ENCODE data around the gene RYR2.

The RYR2 gene

GRCh38 chr1:237300642-237301041 lies 258.7 kb downstream of the RYR2 start:
- TF ChIP-seq ZFP3 (CRISPR knock-in tag; IDR thresholded peaks at IDR 0.05): no peak
- TF ChIP-seq, protein P1, sequence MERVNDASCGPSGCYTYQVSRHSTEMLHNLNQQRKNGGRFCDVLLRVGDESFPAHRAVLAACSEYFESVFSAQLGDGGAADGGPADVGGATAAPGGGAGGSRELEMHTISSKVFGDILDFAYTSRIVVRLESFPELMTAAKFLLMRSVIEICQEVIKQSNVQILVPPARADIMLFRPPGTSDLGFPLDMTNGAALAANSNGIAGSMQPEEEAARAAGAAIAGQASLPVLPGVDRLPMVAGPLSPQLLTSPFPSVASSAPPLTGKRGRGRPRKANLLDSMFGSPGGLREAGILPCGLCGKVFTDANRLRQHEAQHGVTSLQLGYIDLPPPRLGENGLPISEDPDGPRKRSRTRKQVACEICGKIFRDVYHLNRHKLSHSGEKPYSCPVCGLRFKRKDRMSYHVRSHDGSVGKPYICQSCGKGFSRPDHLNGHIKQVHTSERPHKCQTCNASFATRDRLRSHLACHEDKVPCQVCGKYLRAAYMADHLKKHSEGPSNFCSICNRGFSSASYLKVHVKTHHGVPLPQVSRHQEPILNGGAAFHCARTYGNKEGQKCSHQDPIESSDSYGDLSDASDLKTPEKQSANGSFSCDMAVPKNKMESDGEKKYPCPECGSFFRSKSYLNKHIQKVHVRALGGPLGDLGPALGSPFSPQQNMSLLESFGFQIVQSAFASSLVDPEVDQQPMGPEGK (CRISPR knock-in tag; IDR thresholded peaks at IDR 0.05; ENCODE audit: borderline replicate concordance): no peak
- no peak for TF ChIP-seq CSDC2 (CRISPR knock-in tag; IDR thresholded peaks at IDR 0.05)
- no peak for TF ChIP-seq BACH2 (CRISPR knock-in tag; IDR thresholded peaks at IDR 0.05; ENCODE audit: borderline replicate concordance)
- TF ChIP-seq ZNF565 (CRISPR knock-in tag; conservative IDR thresholded peaks at IDR 0.05; ENCODE audit: low read depth): no peak
- TF ChIP-seq, protein P2, sequence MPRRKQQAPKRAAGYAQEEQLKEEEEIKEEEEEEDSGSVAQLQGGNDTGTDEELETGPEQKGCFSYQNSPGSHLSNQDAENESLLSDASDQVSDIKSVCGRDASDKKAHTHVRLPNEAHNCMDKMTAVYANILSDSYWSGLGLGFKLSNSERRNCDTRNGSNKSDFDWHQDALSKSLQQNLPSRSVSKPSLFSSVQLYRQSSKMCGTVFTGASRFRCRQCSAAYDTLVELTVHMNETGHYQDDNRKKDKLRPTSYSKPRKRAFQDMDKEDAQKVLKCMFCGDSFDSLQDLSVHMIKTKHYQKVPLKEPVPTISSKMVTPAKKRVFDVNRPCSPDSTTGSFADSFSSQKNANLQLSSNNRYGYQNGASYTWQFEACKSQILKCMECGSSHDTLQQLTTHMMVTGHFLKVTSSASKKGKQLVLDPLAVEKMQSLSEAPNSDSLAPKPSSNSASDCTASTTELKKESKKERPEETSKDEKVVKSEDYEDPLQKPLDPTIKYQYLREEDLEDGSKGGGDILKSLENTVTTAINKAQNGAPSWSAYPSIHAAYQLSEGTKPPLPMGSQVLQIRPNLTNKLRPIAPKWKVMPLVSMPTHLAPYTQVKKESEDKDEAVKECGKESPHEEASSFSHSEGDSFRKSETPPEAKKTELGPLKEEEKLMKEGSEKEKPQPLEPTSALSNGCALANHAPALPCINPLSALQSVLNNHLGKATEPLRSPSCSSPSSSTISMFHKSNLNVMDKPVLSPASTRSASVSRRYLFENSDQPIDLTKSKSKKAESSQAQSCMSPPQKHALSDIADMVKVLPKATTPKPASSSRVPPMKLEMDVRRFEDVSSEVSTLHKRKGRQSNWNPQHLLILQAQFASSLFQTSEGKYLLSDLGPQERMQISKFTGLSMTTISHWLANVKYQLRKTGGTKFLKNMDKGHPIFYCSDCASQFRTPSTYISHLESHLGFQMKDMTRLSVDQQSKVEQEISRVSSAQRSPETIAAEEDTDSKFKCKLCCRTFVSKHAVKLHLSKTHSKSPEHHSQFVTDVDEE (CRISPR knock-in tag; IDR thresholded peaks at IDR 0.05): no peak
- TF ChIP-seq, protein P3, sequence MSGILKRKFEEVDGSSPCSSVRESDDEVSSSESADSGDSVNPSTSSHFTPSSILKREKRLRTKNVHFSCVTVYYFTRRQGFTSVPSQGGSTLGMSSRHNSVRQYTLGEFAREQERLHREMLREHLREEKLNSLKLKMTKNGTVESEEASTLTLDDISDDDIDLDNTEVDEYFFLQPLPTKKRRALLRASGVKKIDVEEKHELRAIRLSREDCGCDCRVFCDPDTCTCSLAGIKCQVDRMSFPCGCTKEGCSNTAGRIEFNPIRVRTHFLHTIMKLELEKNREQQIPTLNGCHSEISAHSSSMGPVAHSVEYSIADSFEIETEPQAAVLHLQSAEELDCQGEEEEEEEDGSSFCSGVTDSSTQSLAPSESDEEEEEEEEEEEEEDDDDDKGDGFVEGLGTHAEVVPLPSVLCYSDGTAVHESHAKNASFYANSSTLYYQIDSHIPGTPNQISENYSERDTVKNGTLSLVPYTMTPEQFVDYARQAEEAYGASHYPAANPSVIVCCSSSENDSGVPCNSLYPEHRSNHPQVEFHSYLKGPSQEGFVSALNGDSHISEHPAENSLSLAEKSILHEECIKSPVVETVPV (CRISPR knock-in tag; IDR thresholded peaks at IDR 0.05): no peak
- TF ChIP-seq PPARA (CRISPR knock-in tag; IDR thresholded peaks at IDR 0.05; ENCODE audit: borderline replicate concordance): no peak
- TF ChIP-seq GLIS3 (CRISPR knock-in tag; IDR thresholded peaks at IDR 0.05): no peak
- no peak for TF ChIP-seq SNAI2 (CRISPR knock-in tag; IDR thresholded peaks at IDR 0.05)
- TF ChIP-seq ZC3H10 (CRISPR knock-in tag; IDR thresholded peaks at IDR 0.05): no peak
- TF ChIP-seq ARNTL (CRISPR knock-in tag; IDR thresholded peaks at IDR 0.05; ENCODE audit: borderline replicate concordance, low read depth): no peak
- no peak for TF ChIP-seq TOX (CRISPR knock-in tag; IDR thresholded peaks at IDR 0.05; ENCODE audit: borderline replicate concordance)
- TF ChIP-seq ESRRG (CRISPR knock-in tag; IDR thresholded peaks at IDR 0.05): no peak
- TF ChIP-seq ZNF8 (CRISPR knock-in tag; IDR thresholded peaks at IDR 0.05): no peak
- ATAC-seq: no peak

DNA sequence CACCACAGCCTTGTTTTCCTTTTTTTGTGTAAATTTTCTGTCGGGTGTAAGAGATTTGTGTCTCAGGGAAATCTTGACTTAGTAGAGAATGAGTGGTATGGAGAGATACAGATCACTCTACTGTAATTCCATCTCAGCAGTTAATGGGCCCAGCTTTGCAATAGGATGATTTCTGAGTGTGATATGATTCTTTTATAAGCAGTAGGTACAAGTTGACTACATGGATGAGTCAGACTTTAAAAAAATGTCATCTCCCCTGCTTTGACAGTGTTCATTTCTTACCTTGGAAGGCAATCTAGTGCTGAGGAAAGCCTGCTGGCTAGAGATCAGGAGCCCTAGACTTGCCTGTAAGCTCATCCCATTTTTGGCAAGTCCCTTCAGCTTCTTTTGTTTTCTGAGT lies 261.9 kb downstream of the RYR2 start:
- TF ChIP-seq ZNF565 (CRISPR knock-in tag; conservative IDR thresholded peaks at IDR 0.05; ENCODE audit: low read depth) (no peak), RARB (CRISPR knock-in tag; IDR thresholded peaks at IDR 0.05) (no peak), ISL1 (CRISPR knock-in tag; IDR thresholded peaks at IDR 0.05) (peak; percentile 68)
- ATAC-seq: no peak

DNA sequence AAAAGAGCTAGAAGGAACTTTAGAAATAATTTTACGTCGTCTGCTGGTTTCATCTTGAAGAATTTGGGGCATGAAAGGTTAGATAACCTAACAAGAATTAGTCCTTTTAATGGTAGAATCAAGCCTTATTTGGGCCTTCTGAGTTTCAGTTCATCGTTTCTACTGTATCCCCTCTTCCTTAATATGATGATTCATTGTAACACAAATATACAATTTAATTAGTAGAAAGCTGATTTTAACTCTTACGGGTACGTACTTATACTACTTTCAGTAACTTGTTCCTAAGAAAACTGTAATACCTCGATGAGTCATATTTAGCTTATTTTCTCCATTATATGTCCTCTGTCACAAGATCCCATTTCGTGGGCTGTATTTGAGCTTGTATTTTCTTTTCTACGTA lies 264.7 kb downstream of the RYR2 start:
- ATAC-seq: no peak
- TF ChIP-seq OSR1 (CRISPR knock-in tag; IDR thresholded peaks at IDR 0.05) (no peak), CSDC2 (CRISPR knock-in tag; IDR thresholded peaks at IDR 0.05) (no peak), ZNF565 (CRISPR knock-in tag; conservative IDR thresholded peaks at IDR 0.05; ENCODE audit: low read depth) (no peak), BACH2 (CRISPR knock-in tag; IDR thresholded peaks at IDR 0.05; ENCODE audit: borderline replicate concordance) (no peak), RARB (CRISPR knock-in tag; IDR thresholded peaks at IDR 0.05) (no peak), TCF4 (CRISPR knock-in tag; IDR thresholded peaks at IDR 0.05; ENCODE audit: borderline replicate concordance) (no peak), ZC3H10 (CRISPR knock-in tag; IDR thresholded peaks at IDR 0.05) (no peak), ISL1 (CRISPR knock-in tag; IDR thresholded peaks at IDR 0.05) (no peak), GLIS3 (CRISPR knock-in tag; IDR thresholded peaks at IDR 0.05) (no peak), ARNTL (CRISPR knock-in tag; IDR thresholded peaks at IDR 0.05; ENCODE audit: borderline replicate concordance, low read depth) (no peak), ZNF8 (CRISPR knock-in tag; IDR thresholded peaks at IDR 0.05) (no peak)
- TF ChIP-seq, protein P4, sequence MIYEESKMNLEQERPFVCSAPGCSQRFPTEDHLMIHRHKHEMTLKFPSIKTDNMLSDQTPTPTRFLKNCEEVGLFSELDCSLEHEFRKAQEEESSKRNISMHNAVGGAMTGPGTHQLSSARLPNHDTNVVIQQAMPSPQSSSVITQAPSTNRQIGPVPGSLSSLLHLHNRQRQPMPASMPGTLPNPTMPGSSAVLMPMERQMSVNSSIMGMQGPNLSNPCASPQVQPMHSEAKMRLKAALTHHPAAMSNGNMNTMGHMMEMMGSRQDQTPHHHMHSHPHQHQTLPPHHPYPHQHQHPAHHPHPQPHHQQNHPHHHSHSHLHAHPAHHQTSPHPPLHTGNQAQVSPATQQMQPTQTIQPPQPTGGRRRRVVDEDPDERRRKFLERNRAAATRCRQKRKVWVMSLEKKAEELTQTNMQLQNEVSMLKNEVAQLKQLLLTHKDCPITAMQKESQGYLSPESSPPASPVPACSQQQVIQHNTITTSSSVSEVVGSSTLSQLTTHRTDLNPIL (CRISPR knock-in tag; IDR thresholded peaks at IDR 0.05; ENCODE audit: low read depth): no peak
- TF ChIP-seq, protein P2 (CRISPR knock-in tag; IDR thresholded peaks at IDR 0.05): no peak
- TF ChIP-seq, protein P3 (CRISPR knock-in tag; IDR thresholded peaks at IDR 0.05): no peak
